ENCODE data around the gene AUP1. TPM values are rescaled to one million over a fixed set of nuclear protein-coding genes. Genes with fewer than 3 reads are reported as not detected.

The AUP1 gene
- total and polyA plus RNA-seq, 9 of the 15 experiments (the other 6 are each of a cell fraction or from before 2014, with no cell fraction given) = 70.7 to 245 (median 165) TPM

- TF ChIP-seq SMARCC2 (IDR thresholded peaks at IDR 0.05; ENCODE audit: low read depth) (peak; percentile 29; the same call in 1 of the 2 replicates), GABPA (tag; conservative IDR thresholded peaks at IDR 0.05; ENCODE audit: low read depth) (peak; percentile 76), GABPB1 (CRISPR knock-in tag; IDR thresholded peaks at IDR 0.05) (peak; percentile 69; the same call in 1 of the 2 replicates), KLF6 (CRISPR knock-in tag; IDR thresholded peaks at IDR 0.05; ENCODE audit: borderline replicate concordance) (0 out of 2 replicates have a peak, but pooled peaks have one; percentile 45), OTX1 (CRISPR knock-in tag; IDR thresholded peaks at IDR 0.05) (no peak), PCBP2 (IDR thresholded peaks at IDR 0.05; ENCODE audit: low read depth, low read length, poor library complexity, severe bottlenecking) (no peak), FOXK2 (conservative IDR thresholded peaks at IDR 0.05 in 1 of 2, IDR thresholded peaks at IDR 0.05 in 1 of 2; ENCODE audit: low read depth in 2 of 2) (peak in 1 of 2 experiments; percentile 16; a peak in 1 of 4 replicates), RBFOX2 (IDR thresholded peaks at IDR 0.05; ENCODE audit: low read depth, low read length) (peak; percentile 66), SP1 (CRISPR knock-in tag; IDR thresholded peaks at IDR 0.05) (peak; percentile 79), LEF1 (IDR thresholded peaks at IDR 0.05) (no peak), POLR3G (IDR thresholded peaks at IDR 0.05; ENCODE audit: extremely low read depth, insufficient read length, insufficient replicate concordance) (no peak), MAZ (CRISPR knock-in tag; conservative IDR thresholded peaks at IDR 0.05 in 1 of 2, IDR thresholded peaks at IDR 0.05 in 1 of 2) (peak; percentile 87 to 97), CHD4 (IDR thresholded peaks at IDR 0.05; ENCODE audit: insufficient read depth, insufficient replicate concordance, low read depth, low read length, poor library complexity, severe bottlenecking) (no peak), RCOR1 (IDR thresholded peaks at IDR 0.05; ENCODE audit: borderline replicate concordance in 1 of 2, low read depth in 2 of 2, low read length in 2 of 2) (peak in 1 of 2 experiments; percentile 0; a peak in 2 of 4 replicates), CREM (IDR thresholded peaks at IDR 0.05; ENCODE audit: low read depth) (peak; percentile 99), MYBL2 (IDR thresholded peaks at IDR 0.05; ENCODE audit: low read depth) (no peak), MYBL2 (CRISPR knock-in tag; IDR thresholded peaks at IDR 0.05; ENCODE audit: borderline replicate concordance) (no peak), ELF1 (tag; IDR thresholded peaks at IDR 0.05) (peak; percentile 88), ZNF431 (CRISPR knock-in tag; IDR thresholded peaks at IDR 0.05) (no peak)
- TF ChIP-seq, protein P1, sequence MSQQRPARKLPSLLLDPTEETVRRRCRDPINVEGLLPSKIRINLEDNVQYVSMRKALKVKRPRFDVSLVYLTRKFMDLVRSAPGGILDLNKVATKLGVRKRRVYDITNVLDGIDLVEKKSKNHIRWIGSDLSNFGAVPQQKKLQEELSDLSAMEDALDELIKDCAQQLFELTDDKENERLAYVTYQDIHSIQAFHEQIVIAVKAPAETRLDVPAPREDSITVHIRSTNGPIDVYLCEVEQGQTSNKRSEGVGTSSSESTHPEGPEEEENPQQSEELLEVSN (IDR thresholded peaks at IDR 0.05; ENCODE audit: borderline replicate concordance in 1 of 2, extremely low read depth in 1 of 2, insufficient read depth in 1 of 2, insufficient read length in 1 of 2, low read depth in 1 of 2, low read length in 1 of 2, poor library complexity in 1 of 2, severe bottlenecking in 1 of 2) = peak in 1 of 2 experiments; percentile 72
- TF ChIP-seq, protein P2, sequence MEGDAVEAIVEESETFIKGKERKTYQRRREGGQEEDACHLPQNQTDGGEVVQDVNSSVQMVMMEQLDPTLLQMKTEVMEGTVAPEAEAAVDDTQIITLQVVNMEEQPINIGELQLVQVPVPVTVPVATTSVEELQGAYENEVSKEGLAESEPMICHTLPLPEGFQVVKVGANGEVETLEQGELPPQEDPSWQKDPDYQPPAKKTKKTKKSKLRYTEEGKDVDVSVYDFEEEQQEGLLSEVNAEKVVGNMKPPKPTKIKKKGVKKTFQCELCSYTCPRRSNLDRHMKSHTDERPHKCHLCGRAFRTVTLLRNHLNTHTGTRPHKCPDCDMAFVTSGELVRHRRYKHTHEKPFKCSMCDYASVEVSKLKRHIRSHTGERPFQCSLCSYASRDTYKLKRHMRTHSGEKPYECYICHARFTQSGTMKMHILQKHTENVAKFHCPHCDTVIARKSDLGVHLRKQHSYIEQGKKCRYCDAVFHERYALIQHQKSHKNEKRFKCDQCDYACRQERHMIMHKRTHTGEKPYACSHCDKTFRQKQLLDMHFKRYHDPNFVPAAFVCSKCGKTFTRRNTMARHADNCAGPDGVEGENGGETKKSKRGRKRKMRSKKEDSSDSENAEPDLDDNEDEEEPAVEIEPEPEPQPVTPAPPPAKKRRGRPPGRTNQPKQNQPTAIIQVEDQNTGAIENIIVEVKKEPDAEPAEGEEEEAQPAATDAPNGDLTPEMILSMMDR (IDR thresholded peaks at IDR 0.05 in 2 of 3, conservative IDR thresholded peaks at IDR 0.05 in 1 of 3; ENCODE audit: insufficient read depth in 2 of 3, low read depth in 1 of 3, low read length in 3 of 3) = peak in 1 of 3 experiments; percentile 8; a peak in 1 of 6 replicates
- TF ChIP-seq, protein P3, sequence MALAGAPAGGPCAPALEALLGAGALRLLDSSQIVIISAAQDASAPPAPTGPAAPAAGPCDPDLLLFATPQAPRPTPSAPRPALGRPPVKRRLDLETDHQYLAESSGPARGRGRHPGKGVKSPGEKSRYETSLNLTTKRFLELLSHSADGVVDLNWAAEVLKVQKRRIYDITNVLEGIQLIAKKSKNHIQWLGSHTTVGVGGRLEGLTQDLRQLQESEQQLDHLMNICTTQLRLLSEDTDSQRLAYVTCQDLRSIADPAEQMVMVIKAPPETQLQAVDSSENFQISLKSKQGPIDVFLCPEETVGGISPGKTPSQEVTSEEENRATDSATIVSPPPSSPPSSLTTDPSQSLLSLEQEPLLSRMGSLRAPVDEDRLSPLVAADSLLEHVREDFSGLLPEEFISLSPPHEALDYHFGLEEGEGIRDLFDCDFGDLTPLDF (CRISPR knock-in tag; IDR thresholded peaks at IDR 0.05) = peak; percentile 82
Measured at GRCh38 chr2:74553892-74554819, 24.6 kb upstream of the AUP1 start, which contains the start of the genes DOK1 and LOXL3 (continued).

All from K562 (cell line).